HG03575 (cell line): ENCODE results near the gene CLIP3.

ENCODE experiments used
- ATAC-seq: cut with Tn5 transposase; IDR thresholded peaks from one replicate; pipeline ENCODE4 v1.9.1; 2021; ENCODE audit not compliant: unreplicated experiment, insufficient number of reproducible peaks, low FRiP score; ENCODE audit errors: extremely low read depth

Gene CLIP3

DNA sequence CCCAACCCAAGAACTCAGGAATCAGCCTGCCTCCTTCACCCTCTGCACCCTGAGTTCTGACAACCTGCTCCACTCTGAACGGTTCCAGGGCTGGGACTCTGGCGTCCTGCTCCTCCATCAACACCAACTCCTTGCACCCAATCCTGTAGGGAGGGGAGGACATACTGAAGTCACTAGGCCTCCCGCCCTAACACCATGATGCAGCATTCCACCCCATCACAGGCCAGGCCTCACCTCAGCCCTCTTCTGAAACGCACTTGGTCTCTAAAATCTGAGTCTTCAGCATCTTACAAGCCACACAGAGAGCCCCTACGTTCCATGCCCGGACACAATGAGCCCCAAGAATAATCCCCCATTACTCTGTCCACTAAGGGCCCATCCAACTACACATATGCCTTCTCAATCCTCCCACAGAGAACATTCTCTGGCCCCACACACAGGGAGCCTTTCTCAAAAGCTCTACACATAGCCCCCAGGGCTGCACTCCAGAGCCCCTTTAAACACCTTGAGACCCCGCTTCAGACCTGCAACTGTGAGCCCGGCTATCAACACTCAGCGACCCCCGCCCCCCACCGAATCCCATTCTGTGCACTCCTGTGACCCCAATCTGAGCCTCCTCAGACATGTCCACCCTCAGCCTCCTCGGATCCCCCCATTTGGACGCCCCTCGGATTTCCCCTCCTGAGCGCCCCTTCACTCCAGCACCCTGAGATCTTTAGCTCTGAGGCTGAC, 19.2 kb downstream of the CLIP3 start:
- ATAC-seq: no peak

DNA sequence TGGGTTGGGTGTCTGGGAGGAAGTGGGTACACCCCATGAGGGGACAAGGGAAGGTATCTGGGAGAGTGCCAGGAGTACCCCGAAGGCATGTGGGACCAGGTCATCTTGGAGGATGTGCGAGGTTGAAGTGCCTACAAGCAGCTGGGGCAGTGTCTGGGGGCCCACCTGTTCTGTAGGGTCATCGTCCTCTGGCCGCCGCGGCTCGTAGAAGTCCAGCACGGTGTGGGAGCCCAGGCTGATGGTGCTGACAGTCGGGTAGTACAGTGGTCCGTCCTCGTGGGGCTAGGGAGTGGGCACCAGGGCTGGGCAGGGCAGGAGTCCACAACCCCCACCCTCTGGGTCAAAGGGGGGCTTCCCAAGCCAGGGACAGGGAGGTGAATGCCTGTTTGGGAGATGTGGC, 22.3 kb downstream of the CLIP3 start:
- ATAC-seq: no peak

DNA sequence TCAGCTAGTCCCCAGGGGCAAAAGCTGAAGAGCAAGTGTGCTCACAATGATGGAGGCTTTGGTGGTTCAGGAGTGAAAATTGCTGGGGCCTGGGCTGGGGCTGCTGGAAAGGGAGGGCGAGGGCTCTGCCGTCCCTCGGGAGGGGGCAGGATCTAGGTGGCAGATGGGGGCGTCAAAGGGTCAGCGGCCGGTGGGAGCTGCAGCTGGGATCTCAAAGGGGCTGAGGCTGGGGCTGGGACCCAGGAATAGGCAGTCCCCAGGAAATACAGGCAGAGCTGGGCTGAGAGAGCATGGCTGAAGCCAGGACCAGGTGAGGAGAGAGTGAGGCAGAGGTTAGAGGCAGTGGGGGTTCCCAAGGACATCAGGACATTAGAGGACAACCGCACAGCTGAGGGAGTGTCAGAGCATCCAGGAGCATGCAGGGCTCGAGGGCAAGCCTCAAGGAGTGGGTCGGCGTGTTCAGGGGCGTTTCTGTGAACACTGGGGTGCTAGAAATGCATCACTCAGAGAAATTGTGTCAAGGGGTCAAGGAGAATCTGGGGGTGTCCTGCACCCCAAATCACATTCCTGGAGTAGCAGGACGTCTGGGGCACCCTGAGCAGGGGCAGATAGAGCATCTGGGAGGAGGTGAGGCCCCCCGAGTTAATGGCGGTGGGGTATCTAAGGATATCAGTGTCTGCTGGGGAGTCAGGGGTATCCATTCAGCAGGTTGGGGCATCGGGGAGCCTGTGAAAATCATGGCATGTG, 22.9 kb downstream of the CLIP3 start:
- ATAC-seq: no peak

DNA sequence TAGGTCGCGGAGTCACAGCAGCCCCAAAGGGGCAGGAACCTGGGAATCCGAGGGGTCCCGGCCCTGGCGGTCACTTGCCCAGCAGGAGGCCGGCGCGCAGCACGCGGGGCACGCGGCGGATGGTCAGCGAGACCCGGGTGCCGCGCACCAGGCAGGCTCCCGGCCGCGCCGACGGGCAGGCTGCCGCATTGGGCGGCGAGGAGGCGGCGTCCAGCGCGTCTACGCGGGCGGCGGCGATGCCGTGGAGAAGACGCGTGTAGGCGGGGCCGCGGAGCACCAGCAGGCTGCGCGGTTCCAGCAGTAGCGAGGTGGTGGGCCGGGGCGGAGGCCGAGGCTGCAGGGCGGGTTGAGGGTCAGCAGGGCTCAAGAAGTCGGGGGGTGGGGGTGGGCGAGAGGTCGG, 23.5 kb downstream of the CLIP3 start:
- no peak for ATAC-seq

DNA sequence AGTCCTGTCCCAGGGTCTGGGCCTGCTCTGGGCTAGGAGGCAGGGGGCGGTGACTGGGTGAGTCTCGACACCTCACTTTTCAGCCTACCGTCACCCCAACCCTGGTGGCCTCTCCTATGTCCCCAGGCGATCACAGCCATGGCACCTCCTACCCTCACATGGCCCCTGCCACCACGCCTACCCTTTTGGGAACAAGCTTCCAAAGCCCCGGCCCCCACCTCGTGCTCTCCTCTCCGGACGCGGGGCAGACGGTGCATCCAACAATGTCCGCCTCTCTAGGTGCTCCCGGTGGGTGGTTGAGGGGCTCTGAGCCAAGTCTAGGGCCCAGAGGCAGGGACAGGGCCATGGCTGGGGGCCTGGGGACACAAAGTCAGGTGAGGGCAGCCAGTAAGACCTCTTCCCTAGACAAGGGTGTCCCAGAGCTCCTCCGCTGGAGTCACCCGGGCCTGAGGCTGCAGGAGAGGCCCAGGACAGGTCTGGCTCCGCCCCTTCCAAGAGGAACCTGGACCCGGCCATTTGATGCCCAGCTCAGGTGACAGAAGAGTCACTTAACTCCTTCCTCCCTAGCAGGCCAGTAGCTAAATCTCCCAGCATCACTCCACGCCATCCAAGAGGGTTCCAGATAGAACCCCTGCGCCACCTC, 24.2 kb downstream of the CLIP3 start, which contains the start of gene SYNE4:
TSS of gene SYNE4 (minus strand) at position 478 of the 643 bp plus-strand sequence. CDS start at position 346, 132 bp downstream.
- no peak for ATAC-seq

DNA sequence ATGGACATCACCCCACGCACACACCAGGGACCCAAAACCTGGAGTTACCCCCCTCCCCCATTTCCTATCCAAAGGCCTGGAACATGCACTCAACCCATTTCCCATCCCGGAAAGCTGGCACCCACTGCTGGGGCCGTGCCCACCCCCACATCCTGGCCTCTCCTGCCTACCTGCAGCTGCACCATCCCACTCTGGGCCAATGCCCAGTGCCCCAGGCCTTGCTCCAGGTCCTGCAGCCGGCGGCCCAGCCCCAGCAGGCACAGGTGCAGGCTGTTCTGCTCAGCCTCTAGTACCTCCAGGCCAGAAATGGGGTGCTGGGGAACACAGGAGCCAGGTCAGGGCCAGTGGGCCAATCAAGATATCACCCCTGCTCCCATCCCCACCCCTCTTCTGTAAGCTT, 25.7 kb downstream of the CLIP3 start:
- no peak for ATAC-seq

DNA sequence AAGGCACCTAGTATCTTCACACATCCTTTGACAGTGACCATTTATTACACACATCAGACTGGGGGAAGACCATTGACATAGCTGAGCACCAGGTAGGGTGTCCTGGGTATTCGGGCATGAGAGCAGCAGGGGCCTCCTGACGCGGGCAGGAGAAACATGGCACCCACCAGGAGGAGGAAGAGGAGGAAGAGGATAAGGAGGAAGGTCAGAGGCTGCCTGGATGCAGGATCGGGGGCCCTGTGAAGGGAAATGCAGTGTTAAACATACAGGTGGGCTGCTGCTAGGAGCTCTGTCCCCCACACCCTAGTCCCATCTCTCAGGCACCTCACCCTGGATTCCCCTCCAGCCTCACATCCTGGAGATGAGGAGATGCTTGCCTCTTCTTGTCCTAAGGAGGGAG, 29.4 kb downstream of the CLIP3 start:
- ATAC-seq: no peak

DNA sequence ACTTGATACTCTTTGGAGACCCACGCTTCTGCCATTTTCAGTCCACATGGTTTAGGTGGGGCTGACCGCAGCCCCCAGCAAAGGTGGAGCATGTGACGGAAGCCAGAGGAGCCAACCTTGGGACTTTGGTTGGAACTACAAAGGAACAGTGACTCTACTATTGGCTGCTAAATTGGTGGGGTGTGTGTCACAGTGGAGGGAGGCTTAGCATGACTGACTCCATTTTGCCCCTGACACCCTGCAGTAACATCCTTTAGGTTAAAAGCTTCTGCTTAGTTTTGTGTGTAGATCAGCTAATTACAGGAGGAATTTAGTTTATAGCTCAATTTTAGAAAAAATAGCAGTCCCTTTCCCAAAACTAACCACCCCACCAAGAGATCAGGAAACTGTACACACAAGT, 31.1 kb downstream of the CLIP3 start:
- ATAC-seq: no peak

DNA sequence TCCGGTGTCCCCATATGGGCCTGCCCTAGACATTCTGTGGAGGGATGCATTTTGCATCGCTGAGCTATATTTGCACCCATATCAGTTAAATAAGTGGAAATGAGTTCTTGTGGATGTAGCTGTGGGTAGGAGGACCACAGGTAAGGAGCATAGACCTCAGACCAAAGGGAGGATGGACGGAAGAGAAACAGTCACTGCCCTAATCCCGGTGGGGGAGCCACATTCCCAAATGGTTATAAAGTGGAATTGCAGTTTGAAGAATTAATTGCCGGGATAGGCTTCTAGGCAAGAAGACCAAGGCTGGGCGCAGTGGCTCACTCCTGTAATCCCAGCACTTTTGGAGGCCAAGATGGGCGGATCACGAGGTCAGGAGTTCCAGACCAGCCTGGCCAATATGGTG, 35.9 kb downstream of the CLIP3 start:
- no peak for ATAC-seq

DNA sequence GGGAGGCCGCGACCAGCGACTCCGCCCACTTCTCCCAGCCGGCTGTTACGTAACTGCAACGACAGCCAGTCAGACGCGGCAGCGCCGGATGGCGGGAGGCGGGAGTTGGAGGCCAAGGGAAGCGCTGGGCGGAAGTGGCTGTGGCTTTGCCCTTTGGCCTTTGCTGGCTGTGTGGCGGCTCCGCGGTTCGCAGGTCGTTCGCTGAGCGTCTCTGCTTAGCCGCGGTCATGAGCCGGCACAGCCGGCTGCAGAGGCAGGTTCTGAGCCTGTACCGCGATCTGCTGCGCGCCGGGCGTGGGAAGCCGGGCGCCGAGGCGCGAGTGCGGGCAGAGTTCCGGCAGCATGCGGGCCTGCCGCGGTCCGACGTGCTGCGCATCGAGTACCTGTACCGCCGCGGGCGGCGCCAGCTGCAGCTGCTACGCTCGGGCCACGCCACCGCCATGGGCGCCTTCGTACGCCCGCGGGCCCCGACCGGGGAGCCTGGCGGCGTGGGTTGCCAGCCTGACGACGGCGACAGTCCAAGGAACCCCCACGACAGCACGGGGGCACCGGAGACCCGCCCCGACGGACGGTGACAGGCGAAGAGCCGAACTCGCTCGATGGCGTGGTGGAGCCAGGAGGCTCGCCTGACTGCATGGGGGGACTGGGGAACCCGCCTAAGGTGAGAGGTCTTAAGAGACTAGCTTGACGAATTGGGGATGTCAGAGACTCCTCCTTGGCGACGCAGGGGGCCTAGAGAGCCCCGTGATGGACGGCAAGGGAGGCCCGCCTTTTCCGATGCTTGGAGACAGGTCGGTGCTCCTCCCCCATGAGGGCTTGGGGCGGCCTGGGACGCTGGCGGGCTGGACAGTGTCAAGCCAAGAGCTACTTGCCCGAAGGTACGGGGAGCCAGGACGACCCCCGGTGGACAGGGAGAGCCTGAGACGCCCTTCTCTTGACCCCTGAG, 37.4 kb downstream of the CLIP3 start, which contains the start of gene SDHAF1:
TSS of gene SDHAF1 (plus strand) at position 141 of the 946 bp plus-strand sequence. CDS start at position 228, 87 bp downstream.
- ATAC-seq: no peak

DNA sequence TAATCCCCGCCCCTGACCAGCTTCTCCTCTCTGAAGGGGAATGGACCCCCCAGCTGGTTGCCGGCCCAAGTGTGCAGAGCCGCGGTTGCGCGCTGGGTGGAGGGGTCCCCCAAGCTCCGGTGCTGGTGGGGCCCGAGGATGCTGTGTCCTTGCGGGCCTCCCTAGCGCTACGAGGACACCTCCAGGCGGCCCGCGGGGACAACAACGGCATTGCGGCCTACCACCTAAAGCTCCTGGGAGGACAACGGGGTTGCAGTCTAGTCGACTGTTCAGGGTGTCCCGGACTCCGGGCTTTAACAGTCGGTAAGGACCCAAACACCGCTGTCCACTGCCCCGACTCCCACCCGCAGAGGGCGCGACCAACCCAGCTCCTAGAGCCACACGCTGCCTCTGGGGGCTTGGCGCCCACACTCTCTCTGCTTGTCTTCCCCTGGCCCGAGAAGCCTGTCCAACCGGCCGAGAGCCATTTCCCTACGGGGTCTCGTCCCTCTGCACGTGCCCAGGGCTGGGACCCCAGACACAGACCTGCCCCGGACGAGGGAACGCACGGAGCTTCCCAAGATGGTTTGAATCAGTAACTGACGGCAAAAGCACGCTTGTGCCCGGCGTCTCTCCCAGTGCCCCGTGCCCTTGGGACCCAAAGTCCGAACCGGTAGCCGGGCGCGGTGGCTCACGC, 38.6 kb downstream of the CLIP3 start:
- ATAC-seq: no peak

DNA sequence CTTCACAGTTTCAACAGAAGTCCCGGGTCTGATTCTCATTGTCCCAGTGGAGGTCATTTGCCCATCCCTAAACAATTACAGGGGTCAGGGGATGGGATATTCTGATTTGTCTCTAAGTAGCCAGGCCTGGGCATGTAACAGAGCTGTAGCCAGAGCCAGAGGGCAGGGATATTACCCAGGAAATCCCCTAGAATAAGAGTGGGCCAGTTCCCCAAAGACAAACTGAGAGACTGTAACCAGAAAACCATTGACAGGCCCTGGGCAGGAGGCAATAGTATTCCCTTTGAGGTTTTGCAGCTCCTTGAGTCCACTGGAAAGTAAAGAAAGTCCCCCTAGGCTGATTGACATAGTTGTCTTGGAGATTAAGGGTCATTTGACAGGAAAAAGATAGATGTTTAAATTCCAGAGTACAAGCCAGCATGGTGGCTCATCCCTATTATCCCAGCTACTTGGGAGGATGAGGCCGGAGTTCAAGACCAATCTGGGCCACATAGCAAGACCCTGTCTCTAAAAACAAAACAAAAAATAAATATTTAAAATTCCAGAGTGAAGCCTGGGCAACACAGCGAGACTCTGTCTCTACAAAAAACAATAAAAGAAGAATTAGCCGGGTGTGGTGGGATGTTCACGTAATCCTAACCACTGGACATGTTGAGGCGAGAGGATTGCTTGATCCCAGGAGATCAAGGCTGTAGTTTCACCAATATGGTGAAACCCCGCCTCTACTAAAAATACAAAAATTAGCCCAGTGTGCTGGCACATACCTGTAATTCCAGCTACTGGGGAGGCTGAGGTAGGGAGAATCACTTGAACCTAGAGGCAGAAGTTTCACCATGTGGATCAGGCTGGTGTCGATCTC, 39.5 kb downstream of the CLIP3 start:
- ATAC-seq: no peak

DNA sequence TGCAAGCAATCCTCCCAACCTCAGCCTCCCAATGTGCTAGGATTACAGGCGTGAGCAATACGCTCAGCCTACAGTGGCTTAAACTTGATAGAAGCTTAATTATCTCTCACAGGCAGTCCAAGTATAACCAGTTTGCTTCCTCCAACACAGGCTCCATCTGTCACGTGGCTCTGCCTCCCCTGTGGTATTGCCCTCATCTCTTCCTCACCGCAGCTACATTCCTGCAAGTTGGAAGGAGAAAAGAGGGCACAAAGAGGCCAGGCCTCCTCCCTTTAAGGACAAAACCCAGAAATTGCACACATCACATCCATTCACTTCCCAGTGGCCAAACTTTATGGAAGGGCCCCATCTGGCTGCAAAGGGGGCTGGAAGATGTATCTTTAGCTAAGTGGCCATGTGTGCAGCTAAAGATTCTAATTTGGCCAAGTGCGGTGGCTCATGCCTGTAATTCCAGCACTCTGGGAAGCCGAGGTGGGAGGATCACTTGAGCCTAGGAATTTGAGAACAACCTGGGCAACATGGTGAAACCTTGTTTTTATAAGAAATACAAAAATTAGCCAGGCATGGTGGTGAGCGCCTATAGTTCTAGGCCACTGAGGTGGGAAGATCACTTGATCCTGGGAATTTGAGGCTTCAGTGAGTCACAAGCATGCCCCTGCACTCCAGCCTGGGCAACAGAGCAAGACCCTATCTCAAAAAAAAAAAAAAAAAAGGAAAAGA, 40.8 kb downstream of the CLIP3 start:
- ATAC-seq: no peak

DNA sequence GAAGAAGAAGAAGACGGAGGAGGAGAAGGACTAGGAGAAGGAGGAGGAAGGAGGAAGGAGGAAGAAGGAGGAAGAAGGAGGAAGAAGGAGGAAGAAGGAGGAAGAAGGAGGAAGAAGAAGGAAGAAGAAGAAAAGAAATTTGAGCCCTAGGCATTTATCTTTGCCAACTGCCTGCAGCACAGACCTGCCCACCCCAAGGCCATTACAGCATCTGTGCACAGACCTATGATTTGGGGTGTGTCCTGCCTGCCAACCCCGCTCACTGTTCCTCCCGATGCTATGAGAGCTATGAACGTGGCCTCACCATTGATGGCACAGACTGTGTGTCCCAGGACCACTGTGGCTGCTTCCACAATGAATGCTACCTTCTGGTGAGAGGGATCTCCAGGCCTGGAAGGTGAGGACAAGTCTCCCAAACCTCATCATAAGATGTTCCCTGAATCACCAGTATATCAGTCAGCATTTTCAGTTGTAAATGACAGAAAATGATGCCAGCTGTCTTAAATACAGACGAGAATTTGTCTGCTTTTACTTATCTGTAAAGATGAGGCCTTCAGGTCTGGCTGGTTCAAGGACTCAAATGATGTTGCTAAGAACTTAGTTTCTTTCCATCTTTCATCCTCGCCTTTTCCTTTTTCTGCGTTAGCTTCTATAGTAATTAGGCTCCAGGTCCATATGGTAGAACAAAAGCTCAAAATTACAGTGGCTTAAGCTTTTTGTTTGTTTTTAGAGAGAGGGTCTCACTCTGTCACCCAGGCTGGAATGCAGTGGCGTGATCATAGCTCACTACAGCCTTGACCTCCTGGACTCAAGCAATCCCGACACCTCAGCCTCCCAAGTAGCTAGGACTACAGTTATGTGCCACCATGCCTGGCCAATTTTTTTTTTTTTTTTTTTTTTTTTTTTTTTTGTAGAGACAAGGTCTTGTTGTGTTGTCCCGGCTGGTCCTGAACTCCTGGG, 41.6 kb downstream of the CLIP3 start:
- ATAC-seq: no peak

DNA sequence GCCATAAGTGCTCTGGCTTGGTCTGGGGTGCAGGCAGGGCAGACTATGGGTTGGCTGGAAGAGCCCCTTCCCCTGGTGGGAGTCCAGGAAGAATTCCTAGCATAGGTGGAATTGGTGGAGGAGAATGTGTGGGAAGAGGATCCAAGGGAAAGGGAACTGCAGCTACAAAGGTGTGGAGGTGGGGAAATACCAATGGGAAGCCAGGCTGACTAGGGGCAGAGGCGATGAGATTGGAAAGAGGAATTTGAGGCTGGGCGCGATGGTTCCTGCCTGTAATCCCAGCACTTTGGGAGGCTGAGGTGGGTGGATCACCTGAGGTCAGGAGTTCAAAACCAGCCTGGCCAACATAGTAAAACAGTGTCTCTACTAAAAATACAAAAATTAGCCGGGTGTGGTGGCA, 42.5 kb downstream of the CLIP3 start:
- no peak for ATAC-seq

DNA sequence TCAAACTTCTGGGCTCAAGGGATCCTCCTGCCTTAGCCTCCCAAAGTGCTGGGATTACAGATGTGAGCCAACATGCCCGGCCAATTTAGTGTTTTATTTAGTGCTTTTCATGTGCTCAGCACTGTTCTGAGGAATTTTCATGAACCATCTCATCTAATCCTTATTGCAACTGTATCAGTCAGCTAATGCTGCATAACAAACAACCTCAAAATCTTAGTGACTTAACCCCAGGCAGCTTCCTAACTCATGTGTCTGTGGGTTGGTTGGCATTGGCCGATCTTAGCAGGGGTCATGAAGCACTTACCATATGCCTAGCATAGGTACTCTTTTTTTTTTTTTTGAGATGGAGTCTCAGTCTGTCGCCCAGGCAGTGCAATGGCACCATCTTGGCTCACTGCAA, 43.8 kb downstream of the CLIP3 start:
- ATAC-seq: no peak
